DOHH2 (cell line): ENCODE data around the gene TRIM45.

Experiments
- CTCF ChIP-seq: fragments of 200-600 bp; sonication (generic); IDR thresholded peaks from one replicate; pipeline ENCODE4 v1.5.1; 2014; ENCODE audit warnings: antibody characterized with exemption, mild to moderate bottlenecking, low read depth, low read length; ENCODE audit not compliant: poor library complexity, severe bottlenecking
- EZH2phosphoT487 ChIP-seq: fragments of 200-600 bp; sonication (generic); IDR thresholded peaks from 2 replicates; pipeline ENCODE4 v1.6.1; 2017; ENCODE audit warnings: borderline replicate concordance, mild to moderate bottlenecking, antibody characterized with exemption, low read length, moderate library complexity, mixed read lengths

GRCh38 chr1:117142200-117142599, 20.7 kb upstream of the TRIM45 start:
- no peak for TF ChIP-seq CTCF
- no peak for TF ChIP-seq EZH2phosphoT487
